K562 (cell line): ENCODE measurements around the gene SRRM5. TPM values are rescaled to one million over a fixed set of nuclear protein-coding genes. Genes with fewer than 3 reads are reported as not detected.

Source experiments
- ATAC-seq: fragments of 200-7000 bp; cut with Tn5 transposase; 3 replicates; pipeline ENCODE4 v1.9.1; 2020; ENCODE audit warnings: moderate library complexity
- BruUV-seq: library from RNA; stranded (reverse); fragments of 400-500 nt; replicated peaks from 2 replicates; lab custom pipeline; 2021; lab: Mats Ljungman, UMichigan
- CTCF ChIA-PET: fragments of 300-600 bp; formaldehyde crosslinking; extraction: SDS; loops from one replicate; lab custom pipeline; 2021; ENCODE audit warnings: low intra/inter-chr PET ratio; lab: Yijun Ruan, JAX
- POLR2A ChIA-PET: fragments of 300-600, 350-650 bp; sonication (Branson Sonifier 250); formaldehyde crosslinking; extraction: SDS; loops from one replicate; lab custom pipeline; 2021; ENCODE audit warnings: antibody characterized with exemption, inconsistent platforms; lab: Yijun Ruan, JAX
- DNase-seq, 4 experiments: peaks; one replicate each; pipeline versions ENCODE4 v3.0.0 to v3.0.0-alpha.2; 2011 to 2018; ENCODE audit warnings: low spot score in 3 of 4, mixed read lengths in 3 of 4; ENCODE audit errors: extremely low read depth in 1 of 4
- FAIRE-seq: peaks from 2 replicates; lab custom pipeline; 2011; peaks lifted over from hg19 to GRCh38; lab: Jason Lieb, UNC
- H2AFZ ChIP-seq: 2 replicates; pipeline ENCODE4 v1.6.0; 2011; ENCODE audit warnings: low read depth, low read length, control low read depth, inconsistent platforms
- H3K27ac ChIP-seq: fragments of 200-600 bp; 3 replicates; pipeline ENCODE4 v1.8.0; 2011; ENCODE audit warnings: low read depth, mild to moderate bottlenecking, control low read depth, inconsistent platforms, low read length, moderate library complexity, mixed read lengths; ENCODE audit errors: extremely low read depth
- H3K27me3 ChIP-seq, 2 experiments: fragments of 300-600 bp in 1 of 2; 2 replicates in 1 of 2; 3 replicates in 1 of 2; pipeline versions ENCODE4 v1.6.0 to v1.8.0; 2011; ENCODE audit warnings: inconsistent platforms in 2 of 2, low read length in 2 of 2, mild to moderate bottlenecking in 1 of 2, mixed read lengths in 1 of 2, moderate library complexity in 1 of 2; ENCODE audit not compliant: control insufficient read depth in 2 of 2, insufficient read depth in 2 of 2
- H3K36me3 ChIP-seq: fragments of 300-600 bp; 3 replicates; pipeline ENCODE4 v1.8.0; 2011; ENCODE audit warnings: mild to moderate bottlenecking, low read length, inconsistent platforms; ENCODE audit not compliant: control insufficient read depth, insufficient read depth
- H3K4me1 ChIP-seq, 2 experiments: fragments of 200-600 bp in 1 of 2; replicated peaks in 1 of 2; 2 replicates in 1 of 2; 3 replicates in 1 of 2; pipeline versions ENCODE4 v1.5.1 to v1.8.0; 2011; ENCODE audit warnings: inconsistent platforms in 2 of 2, low read length in 2 of 2, mild to moderate bottlenecking in 1 of 2, mixed read lengths in 1 of 2, moderate library complexity in 1 of 2; ENCODE audit not compliant: control insufficient read depth in 2 of 2, insufficient read depth in 2 of 2
- H3K4me2 ChIP-seq: 2 replicates; pipeline ENCODE4 v1.6.1; 2011; ENCODE audit warnings: low read length, control low read depth, inconsistent platforms, mixed read lengths; ENCODE audit not compliant: insufficient read depth
- H3K4me3 ChIP-seq: fragments of 200-600 bp; sonication (generic), shearing (Covaris generic); 2 replicates; pipeline ENCODE4 v1.5.1; 2016; ENCODE audit warnings: control low read depth, inconsistent platforms
- H3K79me2 ChIP-seq: fragments of 200-600 bp; 3 replicates; pipeline ENCODE4 v1.8.0; 2011; ENCODE audit warnings: low read length, inconsistent platforms; ENCODE audit not compliant: control insufficient read depth, insufficient read depth
- H3K9ac ChIP-seq, 2 experiments: 2 replicates each; pipeline versions ENCODE4 v1.6.0 to v1.6.1; 2011; ENCODE audit warnings: low read depth in 2 of 2, low read length in 2 of 2, control low read depth in 1 of 2, inconsistent platforms in 1 of 2, mild to moderate bottlenecking in 1 of 2, mixed read lengths in 1 of 2; ENCODE audit not compliant: insufficient read depth in 1 of 2
- H3K9me1 ChIP-seq: one replicate; pipeline ENCODE4 v1.6.0; 2011; ENCODE audit warnings: inconsistent platforms, mild to moderate bottlenecking, low read length, moderate library complexity; ENCODE audit not compliant: control insufficient read depth, insufficient read depth
- H3K9me3 ChIP-seq: replicated peaks from 2 replicates; pipeline ENCODE4 v1.5.1; 2011; ENCODE audit warnings: low read depth, low read length, inconsistent platforms; ENCODE audit not compliant: control insufficient read depth, insufficient read depth
- H4K20me1 ChIP-seq: replicated peaks from 2 replicates; pipeline ENCODE4 v1.6.1; 2011; ENCODE audit warnings: low read length, inconsistent platforms, mixed read lengths; ENCODE audit not compliant: control insufficient read depth, insufficient read depth
- ADNP ChIP-seq: fragments of 200-800 bp; sonication (Bioruptor generic); IDR thresholded peaks from 2 replicates; pipeline ENCODE4 v1.6.1; 2016; ENCODE audit warnings: missing genetic modification characterization, missing compliant biosample characterization
- CHD1 ChIP-seq: fragments of 200-600 bp; sonication (generic); IDR thresholded peaks from one replicate; pipeline ENCODE4 v1.6.1; 2012; ENCODE audit warnings: mild to moderate bottlenecking, moderate library complexity, low read length, inconsistent platforms
- RCOR1 ChIP-seq, 2 experiments: IDR thresholded peaks; 2 replicates each; pipeline ENCODE4 v1.6.1; 2012; ENCODE audit warnings: low read depth in 2 of 2, low read length in 2 of 2, borderline replicate concordance in 1 of 2, improper control_type of control experiment in 1 of 2
- SOX6 ChIP-seq: fragments of 450-650 bp; IDR thresholded peaks from 2 replicates; pipeline ENCODE4 v1.6.1; 2014; ENCODE audit warnings: mild to moderate bottlenecking
- whole genome bisulfite sequencing: fragments of 100-300 bp; shearing (Covaris generic); methylation state at CpG from one replicate; pipeline ENCODE4 v1.1.6; 2016; ENCODE audit warnings: low coverage, mixed read lengths; ENCODE audit not compliant: insufficient coverage; ENCODE audit errors: missing lambda C conversion rate; 5-methylcytosine and 5-hydroxymethylcytosine counted together
- in situ Hi-C: fragments of 300-500 bp; cut with MboI; formaldehyde crosslinking; loops from 4 replicates; pipeline ENCODE4 v1.15.0; 2018; ENCODE audit warnings: inconsistent platforms, mixed read lengths
- intact Hi-C: fragments of 100-400 bp; cut with micrococcal nuclease; formaldehyde crosslinking; loops from 2 replicates; pipeline ENCODE4 v1.14.2; 2022
- polyA plus RNA-seq, 8 experiments: library from polyadenylated mRNA; depleted of rRNA in 4 of 8; stranded (reverse) in 5 of 8; unstranded in 3 of 8; fragments of >200 nt; fragmentation: Nextera tagmentation in 2 of 8; fragmentation: Illumina TruSeq in 1 of 8; extraction: Ambion mirVana in 2 of 8; extraction: Trizol in 1 of 8; gene quantifications; 2 replicates each; pipeline versions ENCODE4 v1.2.1 to v1.2.3, GENCODE V29; 2011 to 2014; ENCODE audit warnings: inconsistent platforms in 1 of 8, missing spikeins in 1 of 8
- total RNA-seq, 7 experiments: library from RNA; depleted of rRNA in 6 of 7; stranded (reverse); fragments of >200 nt in 6 of 7; fragmentation: Illumina TruSeq in 2 of 7; extraction: Trizol in 2 of 7; gene quantifications; 2 replicates each; pipeline versions ENCODE4 v1.2.1 to v1.2.3, GENCODE V29; 2011 to 2021; ENCODE audit warnings: low replicate concordance in 1 of 7
- TF ChIP-seq, protein P1 (sequence below): fragments of 250-450 bp; sonication (Bioruptor Pico); IDR thresholded peaks from 2 replicates; pipeline ENCODE4 v1.9.0; 2021; ENCODE audit warnings: mild to moderate bottlenecking
- TF ChIP-seq, protein P2 (sequence below): IDR thresholded peaks from 2 replicates; pipeline ENCODE4 v1.6.1; 2016; ENCODE audit warnings: missing genetic modification characterization, missing compliant biosample characterization

The SRRM5 gene
- total and polyA plus RNA-seq, 9 of the 15 experiments (the other 6 are each of a cell fraction or from before 2014, with no cell fraction given): 0.09 to 0.45 (median 0.18) TPM; not detected in 2

GRCh38 chr19:43648633-43649032 lies 36.7 kb downstream of the SRRM5 start (continued):
- TF ChIP-seq RCOR1 (IDR thresholded peaks at IDR 0.05; ENCODE audit: borderline replicate concordance in 1 of 2, low read depth in 2 of 2, low read length in 2 of 2) (0 out of 4 replicates have a peak, but pooled peaks of 1 of the 2 experiments have one; percentile 12), CHD1 (no peak), SOX6 (no peak)
- TF ChIP-seq, protein P1, sequence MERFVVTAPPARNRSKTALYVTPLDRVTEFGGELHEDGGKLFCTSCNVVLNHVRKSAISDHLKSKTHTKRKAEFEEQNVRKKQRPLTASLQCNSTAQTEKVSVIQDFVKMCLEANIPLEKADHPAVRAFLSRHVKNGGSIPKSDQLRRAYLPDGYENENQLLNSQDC (CRISPR knock-in tag): no peak

DNA sequence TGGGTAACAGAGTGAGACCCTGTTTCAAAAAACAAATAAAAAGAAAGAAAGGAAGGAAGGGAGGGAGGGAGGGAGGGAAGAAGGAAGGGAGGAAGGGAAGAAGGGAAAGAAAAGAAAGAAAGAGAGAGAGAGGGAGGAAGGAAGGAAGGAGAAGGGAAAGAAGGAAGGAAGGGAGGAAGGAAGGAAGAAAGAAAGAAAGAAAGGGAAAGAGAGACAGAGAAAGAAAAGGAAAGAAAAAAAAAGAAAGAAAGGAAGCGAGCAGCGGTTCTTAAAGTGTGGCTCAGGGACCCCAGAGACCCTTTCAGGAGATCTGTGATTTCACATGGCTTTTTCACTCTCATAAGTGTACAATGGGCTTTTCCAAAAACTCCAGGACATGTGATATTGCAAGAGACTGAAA lies 37.6 kb downstream of the SRRM5 start:
- intact Hi-C loops: no loop called here
- BruUV-seq: no TSS peak
- ATAC-seq (no peak), DNase-seq (no peak)
- CTCF ChIA-PET: no interaction called here
- Histone ChIP-seq H3K9ac (no peak overlapping the region), H3K9me3 (no peaks in the 10 kb centered on the region; the same call in 1 of the 2 replicates), H3K79me2 (no peaks in the 10 kb centered on the region), H3K9me1 (no peaks in the 10 kb centered on the region), H3K36me3 (peaks cover 15% of the 10 kb centered on the region; the same call in 2 of the 3 replicates), H4K20me1 (no peaks in the 10 kb centered on the region)
- TF ChIP-seq, protein P2, sequence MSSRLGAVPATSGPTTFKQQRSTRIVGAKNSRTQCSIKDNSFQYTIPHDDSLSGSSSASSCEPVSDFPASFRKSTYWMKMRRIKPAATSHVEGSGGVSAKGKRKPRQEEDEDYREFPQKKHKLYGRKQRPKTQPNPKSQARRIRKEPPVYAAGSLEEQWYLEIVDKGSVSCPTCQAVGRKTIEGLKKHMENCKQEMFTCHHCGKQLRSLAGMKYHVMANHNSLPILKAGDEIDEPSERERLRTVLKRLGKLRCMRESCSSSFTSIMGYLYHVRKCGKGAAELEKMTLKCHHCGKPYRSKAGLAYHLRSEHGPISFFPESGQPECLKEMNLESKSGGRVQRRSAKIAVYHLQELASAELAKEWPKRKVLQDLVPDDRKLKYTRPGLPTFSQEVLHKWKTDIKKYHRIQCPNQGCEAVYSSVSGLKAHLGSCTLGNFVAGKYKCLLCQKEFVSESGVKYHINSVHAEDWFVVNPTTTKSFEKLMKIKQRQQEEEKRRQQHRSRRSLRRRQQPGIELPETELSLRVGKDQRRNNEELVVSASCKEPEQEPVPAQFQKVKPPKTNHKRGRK: peak; percentile 48; the same call in 1 of the 2 replicates
- no peak for TF ChIP-seq ADNP (tag)
- TF ChIP-seq, all 486 proteins: peak for 1
- H2AFZ ChIP-seq: no peak overlapping the region
- H3K27ac ChIP-seq: no peak overlapping the region
- H3K4me2 ChIP-seq: no peak overlapping the region
- POLR2A ChIA-PET: interaction anchor here (0.7 to 0.8 kb wide), 3 partner anchors 10 to 103 kb away, joined by 3 to 4 read pairs (median 3); no protein-coding TSS in a partner anchor
- in situ Hi-C loops: no loop called here
- no peak overlapping the region for H3K4me3 ChIP-seq
- peaks cover 0 to 3% of the 10 kb centered on the region in 2 experiments; a peak in 1 of 5 replicates for H3K4me1 ChIP-seq
- no peak for FAIRE-seq
- no peaks in the 10 kb centered on the region for H3K27me3 ChIP-seq
- whole genome bisulfite sequencing: 86% methylated on average over 2 of the region's 2 CpGs
